ENCODE measurements around the gene RIPPLY2. TPM values are rescaled to one million over a fixed set of nuclear protein-coding genes. Genes with fewer than 3 reads are reported as not detected.

RIPPLY2 gene
- total and polyA plus RNA-seq, 9 of the 15 experiments (the other 6 are each of a cell fraction or from before 2014, with no cell fraction given), result not detected

GRCh38 chr6:83859410-83860358, 6.5 kb downstream of the RIPPLY2 start, which contains the start of gene CYB5R4:
TSS of gene CYB5R4 (plus strand) at chr6:83859689. CDS start at chr6:83859783, 94 bp downstream.
- Histone ChIP-seq H3K27me3 (ENCODE audit: control insufficient read depth in 2 of 2, insufficient read depth in 2 of 2, low read length in 2 of 2) (peaks cover 0 to 5% of the 10 kb centered on the region in 2 experiments; a peak in 4 of 5 replicates), H3K9me1 (ENCODE audit: control insufficient read depth, insufficient read depth, low read length) (no peaks in the 10 kb centered on the region), H2AFZ (ENCODE audit: low read depth, low read length) (peak within 1 kb of the TSS; percentile 85), H3K36me3 (ENCODE audit: control insufficient read depth, insufficient read depth, low read length) (peaks cover 6% of the 10 kb centered on the region; the same call in 2 of the 3 replicates), H3K9ac (ENCODE audit: insufficient read depth in 1 of 2, low read depth in 2 of 2, low read length in 2 of 2) (peak within 1 kb of the TSS; percentile 74 to 95), H3K27ac (ENCODE audit: extremely low read depth, low read depth, low read length) (peak within 1 kb of the TSS; percentile 69), H3K9me3 (replicated peaks; ENCODE audit: control insufficient read depth, insufficient read depth, low read depth, low read length) (no peaks in the 10 kb centered on the region), H4K20me1 (replicated peaks; ENCODE audit: control insufficient read depth, insufficient read depth, low read length) (no peaks in the 10 kb centered on the region; the same call in 1 of the 2 replicates), H3K79me2 (ENCODE audit: control insufficient read depth, insufficient read depth, low read length) (peaks cover 41% of the 10 kb centered on the region), H3K4me3 (peak within 1 kb of the TSS; percentile 66), H3K4me1 (replicated peaks in 1 of 2; ENCODE audit: control insufficient read depth in 2 of 2, insufficient read depth in 2 of 2, low read length in 2 of 2) (peaks cover 0 to 10% of the 10 kb centered on the region in 2 experiments; a peak in 2 of 5 replicates), H3K4me2 (ENCODE audit: insufficient read depth, low read length) (peak within 1 kb of the TSS; percentile 97)
- in situ Hi-C loops (cut with MboI), result no loop called here
- POLR2A ChIA-PET, result interaction anchor here (0.6 to 1.0 kb wide), 3 partner anchors 12 to 368 kb away, joined by 3 to 5 read pairs (median 3); partner anchors contain the start of gene CEP162
- intact Hi-C loops (cut with micrococcal nuclease), result no loop called here
- DNase-seq (ENCODE audit: extremely low read depth in 1 of 4, low spot score in 3 of 4) (peak; percentile 98 to 99 (median 98)), ATAC-seq (peak; percentile 99), FAIRE-seq (peak; percentile 99)
- BruUV-seq (replicated peaks), result no TSS peak
- CTCF ChIA-PET (ENCODE audit: low intra/inter-chr PET ratio), result interaction anchor here (1.0 kb wide), 1 partner anchor 361 kb away, joined by 3 read pairs; no protein-coding TSS in a partner anchor
- under 1% methylated on average over 51 of the region's 53 CpGs for WGBS (ENCODE audit: insufficient coverage, low coverage, missing lambda C conversion rate)
- TF ChIP-seq FOS (IDR thresholded peaks at IDR 0.05; ENCODE audit: extremely low read depth, insufficient read length) (no peak), CLOCK (CRISPR knock-in tag; IDR thresholded peaks at IDR 0.05; ENCODE audit: borderline replicate concordance) (no peak), SIN3A (IDR thresholded peaks at IDR 0.05; ENCODE audit: borderline replicate concordance in 2 of 2, control insufficient read depth in 1 of 2, low read depth in 2 of 2, low read length in 2 of 2) (peak; percentile 100), PHTF2 (CRISPR knock-in tag; IDR thresholded peaks at IDR 0.05) (no peak), ZNF263 (CRISPR knock-in tag; IDR thresholded peaks at IDR 0.05; ENCODE audit: borderline replicate concordance) (peak; percentile 90), SLC30A9 (CRISPR knock-in tag; IDR thresholded peaks at IDR 0.05) (no peak), FOSL1 (tag; conservative IDR thresholded peaks at IDR 0.05) (peak; percentile 52; the same call in 1 of the 2 replicates), ZNF217 (CRISPR knock-in tag; IDR thresholded peaks at IDR 0.05) (peak; percentile 81; the same call in 1 of the 2 replicates), RFX1 (IDR thresholded peaks at IDR 0.05) (no peak)
- TF ChIP-seq, protein P1, sequence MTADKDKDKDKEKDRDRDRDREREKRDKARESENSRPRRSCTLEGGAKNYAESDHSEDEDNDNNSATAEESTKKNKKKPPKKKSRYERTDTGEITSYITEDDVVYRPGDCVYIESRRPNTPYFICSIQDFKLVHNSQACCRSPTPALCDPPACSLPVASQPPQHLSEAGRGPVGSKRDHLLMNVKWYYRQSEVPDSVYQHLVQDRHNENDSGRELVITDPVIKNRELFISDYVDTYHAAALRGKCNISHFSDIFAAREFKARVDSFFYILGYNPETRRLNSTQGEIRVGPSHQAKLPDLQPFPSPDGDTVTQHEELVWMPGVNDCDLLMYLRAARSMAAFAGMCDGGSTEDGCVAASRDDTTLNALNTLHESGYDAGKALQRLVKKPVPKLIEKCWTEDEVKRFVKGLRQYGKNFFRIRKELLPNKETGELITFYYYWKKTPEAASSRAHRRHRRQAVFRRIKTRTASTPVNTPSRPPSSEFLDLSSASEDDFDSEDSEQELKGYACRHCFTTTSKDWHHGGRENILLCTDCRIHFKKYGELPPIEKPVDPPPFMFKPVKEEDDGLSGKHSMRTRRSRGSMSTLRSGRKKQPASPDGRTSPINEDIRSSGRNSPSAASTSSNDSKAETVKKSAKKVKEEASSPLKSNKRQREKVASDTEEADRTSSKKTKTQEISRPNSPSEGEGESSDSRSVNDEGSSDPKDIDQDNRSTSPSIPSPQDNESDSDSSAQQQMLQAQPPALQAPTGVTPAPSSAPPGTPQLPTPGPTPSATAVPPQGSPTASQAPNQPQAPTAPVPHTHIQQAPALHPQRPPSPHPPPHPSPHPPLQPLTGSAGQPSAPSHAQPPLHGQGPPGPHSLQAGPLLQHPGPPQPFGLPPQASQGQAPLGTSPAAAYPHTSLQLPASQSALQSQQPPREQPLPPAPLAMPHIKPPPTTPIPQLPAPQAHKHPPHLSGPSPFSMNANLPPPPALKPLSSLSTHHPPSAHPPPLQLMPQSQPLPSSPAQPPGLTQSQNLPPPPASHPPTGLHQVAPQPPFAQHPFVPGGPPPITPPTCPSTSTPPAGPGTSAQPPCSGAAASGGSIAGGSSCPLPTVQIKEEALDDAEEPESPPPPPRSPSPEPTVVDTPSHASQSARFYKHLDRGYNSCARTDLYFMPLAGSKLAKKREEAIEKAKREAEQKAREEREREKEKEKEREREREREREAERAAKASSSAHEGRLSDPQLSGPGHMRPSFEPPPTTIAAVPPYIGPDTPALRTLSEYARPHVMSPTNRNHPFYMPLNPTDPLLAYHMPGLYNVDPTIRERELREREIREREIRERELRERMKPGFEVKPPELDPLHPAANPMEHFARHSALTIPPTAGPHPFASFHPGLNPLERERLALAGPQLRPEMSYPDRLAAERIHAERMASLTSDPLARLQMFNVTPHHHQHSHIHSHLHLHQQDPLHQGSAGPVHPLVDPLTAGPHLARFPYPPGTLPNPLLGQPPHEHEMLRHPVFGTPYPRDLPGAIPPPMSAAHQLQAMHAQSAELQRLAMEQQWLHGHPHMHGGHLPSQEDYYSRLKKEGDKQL (CRISPR knock-in tag; IDR thresholded peaks at IDR 0.05; ENCODE audit: borderline replicate concordance), result 0 out of 2 replicates have a peak, but pooled peaks have one; percentile 90
